Uterus (tissue), 2 donors: ENCODE measurements around the gene ANKFN1.

ENCODE experiments used
- POLR2A ChIP-seq, 2 donors: fragments of 450-650 bp; IDR thresholded peaks; one replicate each; pipeline ENCODE4 v1.6.1; 2016; ENCODE audit warnings: antibody characterized with exemption in 2 of 2, mild to moderate bottlenecking in 1 of 2, moderate library complexity in 1 of 2
- TF ChIP-seq, protein P1 (sequence below), 4 experiments: fragments of 200-600 bp in 2 of 4; fragments of 450-650 bp in 2 of 4; sonication (generic) in 2 of 4; IDR thresholded peaks; one replicate each; pipeline ENCODE4 v1.5.1; 2016 to 2019; ENCODE audit warnings: antibody characterized with exemption in 4 of 4, mild to moderate bottlenecking in 2 of 4, moderate library complexity in 1 of 4

DNA sequence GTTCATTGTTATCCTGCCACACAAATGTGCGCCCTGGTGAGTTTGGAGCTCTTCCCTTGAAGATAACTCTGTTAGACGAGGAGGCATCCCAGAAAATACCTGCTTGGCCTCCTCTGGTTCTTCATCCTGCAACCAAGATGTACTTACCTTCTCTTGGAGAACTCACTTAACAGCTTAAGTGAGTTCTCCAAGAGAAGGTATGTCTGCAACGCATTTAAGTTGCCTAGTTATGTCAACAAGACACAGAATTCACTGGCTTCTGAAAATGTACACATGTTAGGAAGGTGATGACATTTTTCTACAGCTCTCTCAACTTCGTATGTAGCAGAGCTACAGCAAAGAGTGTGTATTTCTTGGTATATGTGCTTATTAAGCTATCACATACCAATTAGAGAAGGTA, 361.6 kb downstream of the ANKFN1 start:
- TF ChIP-seq, protein P1, sequence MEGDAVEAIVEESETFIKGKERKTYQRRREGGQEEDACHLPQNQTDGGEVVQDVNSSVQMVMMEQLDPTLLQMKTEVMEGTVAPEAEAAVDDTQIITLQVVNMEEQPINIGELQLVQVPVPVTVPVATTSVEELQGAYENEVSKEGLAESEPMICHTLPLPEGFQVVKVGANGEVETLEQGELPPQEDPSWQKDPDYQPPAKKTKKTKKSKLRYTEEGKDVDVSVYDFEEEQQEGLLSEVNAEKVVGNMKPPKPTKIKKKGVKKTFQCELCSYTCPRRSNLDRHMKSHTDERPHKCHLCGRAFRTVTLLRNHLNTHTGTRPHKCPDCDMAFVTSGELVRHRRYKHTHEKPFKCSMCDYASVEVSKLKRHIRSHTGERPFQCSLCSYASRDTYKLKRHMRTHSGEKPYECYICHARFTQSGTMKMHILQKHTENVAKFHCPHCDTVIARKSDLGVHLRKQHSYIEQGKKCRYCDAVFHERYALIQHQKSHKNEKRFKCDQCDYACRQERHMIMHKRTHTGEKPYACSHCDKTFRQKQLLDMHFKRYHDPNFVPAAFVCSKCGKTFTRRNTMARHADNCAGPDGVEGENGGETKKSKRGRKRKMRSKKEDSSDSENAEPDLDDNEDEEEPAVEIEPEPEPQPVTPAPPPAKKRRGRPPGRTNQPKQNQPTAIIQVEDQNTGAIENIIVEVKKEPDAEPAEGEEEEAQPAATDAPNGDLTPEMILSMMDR (IDR thresholded peaks at IDR 0.05): no peak
- TF ChIP-seq POLR2A (IDR thresholded peaks at IDR 0.05): no peak
